Motor neuron (in vitro differentiated cells): Measurements from ENCODE around the gene GART. TPM values are rescaled to one million over a fixed set of nuclear protein-coding genes. Genes with fewer than 3 reads are reported as not detected.

ENCODE experiments used
- ATAC-seq, 8 experiments: fragments of 200-7000 bp; cut with Tn5 transposase; replicated peaks in 6 of 8; 2 replicates each; pipeline ENCODE4 v1.8.0; 2021; ENCODE audit warnings: mild to moderate bottlenecking in 8 of 8, moderate library complexity in 8 of 8
- H3K27ac ChIP-seq, 2 donors: fragments of 250-450 bp; sonication (Bioruptor Pico); 2 replicates each; pipeline ENCODE4 v1.9.0; 2021; ENCODE audit warnings: antibody characterized with exemption in 2 of 2, mild to moderate bottlenecking in 2 of 2, moderate library complexity in 1 of 2
- H3K4me1 ChIP-seq, 2 donors: fragments of 250-450 bp; sonication (Bioruptor Pico); replicated peaks in 1 of 2; 2 replicates each; pipeline ENCODE4 v1.6.1; 2021; ENCODE audit warnings: antibody characterized with exemption in 2 of 2, mild to moderate bottlenecking in 2 of 2, moderate library complexity in 1 of 2
- H3K4me3 ChIP-seq, 5 donors: fragments of 250-450 bp; sonication (Bioruptor Pico); 2 replicates each; pipeline ENCODE4 v1.9.0; 2021; ENCODE audit warnings: antibody characterized with exemption in 5 of 5, mild to moderate bottlenecking in 5 of 5, moderate library complexity in 4 of 5
- WGBS, 10 experiments: fragments of 450-650 bp; shearing (Covaris generic); methylation state at CpG; one replicate each; pipeline ENCODE4 v1.0.0; 2022; 5-methylcytosine and 5-hydroxymethylcytosine counted together
- in situ Hi-C, 9 experiments: fragments of 400-800 bp; cut with MboI; loops; one replicate each; pipeline ENCODE4 v1.15.0; 2021; ENCODE audit warnings: low sequenced_read_pairs in 9 of 9, low pct_unique_long_range_greater_than_20kb in 2 of 9; ENCODE audit not compliant: unreplicated experiment in 9 of 9
- total RNA-seq, 8 experiments: library from RNA; unstranded; fragments of 300-600 nt; gene quantifications; 2 replicates each; pipeline versions ENCODE4 v1.2.3 to v1.2.4, GENCODE V29; 2022

The GART gene
- total RNA-seq, 8 experiments from 2014 or later, result 61.0 to 202 (median 83.0) TPM

- Histone ChIP-seq H3K4me1 (peaks cover 0 to under 1% of the 10 kb centered on the region in 2 donors), H3K4me3 (no peak overlapping the region), H3K27ac (no peak overlapping the region)
- peak in 5 of 8 experiments; percentile 24 to 46 (median 37) for ATAC-seq
- in situ Hi-C loops, result no loop called here
- WGBS, 10 experiments, result 90 to 100% (median 97%) methylated on average over 2 to 13 of the region's 23 CpGs; no CpG with 5 or more reads in 4 of the 10 experiments
Measured at GRCh38 chr21:33550772-33551660, 9.1 kb upstream of the GART start.

- H3K27ac ChIP-seq, result no peak overlapping the region
- peak in 5 of 8 experiments; percentile 8 to 38 (median 25) for ATAC-seq
- peaks cover 2 to 6% of the 10 kb centered on the region in 2 donors for H3K4me1 ChIP-seq
- in situ Hi-C loops, result no loop called here
- WGBS, 10 experiments, result 98 to 100% (median 100%) methylated on average over 1 to 18 of the region's 19 CpGs; no CpG with 5 or more reads in 5 of the 10 experiments
- no peak overlapping the region for H3K4me3 ChIP-seq
Measured at GRCh38 chr21:33549848-33550771, 8.2 kb upstream of the GART start.

- Histone ChIP-seq H3K27ac (no peak overlapping the region), H3K4me3 (no peak overlapping the region), H3K4me1 (peaks cover 3 to 7% of the 10 kb centered on the region in 2 donors)
- no peak for ATAC-seq
- WGBS, 10 experiments, result 79 to 100% (median 93%) methylated on average over 1 to 3 of the region's 3 CpGs
- in situ Hi-C loops, result no loop called here
Measured at GRCh38 chr21:33546086-33546485, 4.2 kb upstream of the GART start.

GRCh38 chr21:33544451-33545195 is 2.7 kb upstream of the GART start:
- peak overlapping the region; percentile 59 to 94 (median 75) for H3K4me3 ChIP-seq
- 0 to 67% (median 23%) methylated on average over 2 to 8 of the region's 8 CpGs for WGBS, 10 experiments

GRCh38 chr21:33543505-33544129 is 1.7 kb upstream of the GART start:
- in situ Hi-C loops, result no loop called here
- 0 to 11% (median 1%) methylated on average over 2 to 26 of the region's 26 CpGs for WGBS, 10 experiments
- no peak for ATAC-seq
- Histone ChIP-seq H3K27ac (peak overlapping the region; percentile 99 to 100), H3K4me1 (peaks cover 5 to 12% of the 10 kb centered on the region in 2 donors), H3K4me3 (peak overlapping the region; percentile 59 to 94 (median 75))

More at GRCh38 chr21:33544451-33545195, 2.7 kb upstream of the GART start:
- no peak for ATAC-seq
- Histone ChIP-seq H3K4me1 (peaks cover 5 to 12% of the 10 kb centered on the region in 2 donors), H3K27ac (no peak overlapping the region)
- in situ Hi-C loops, result no loop called here

GRCh38 chr21:33542640-33543504 is 955 bp upstream of the GART start, which contains the start of gene SON:
Gene SON, plus strand, starts transcription at chr21:33543038. Its CDS starts 55 bp downstream, at chr21:33543093.
- H3K27ac ChIP-seq, result peak within 1 kb of the TSS; percentile 99 to 100
- in situ Hi-C loops, result no loop called here
- H3K4me3 ChIP-seq, result peak within 1 kb of the TSS; percentile 59 to 94 (median 75)
- WGBS, 10 experiments, result 0% methylated on average over 2 to 20 of the region's 57 CpGs; no CpG with 5 or more reads in 4 of the 10 experiments
- ATAC-seq, result peak; percentile 86 to 95 (median 94)
- peaks cover 5 to 12% of the 10 kb centered on the region in 2 donors for H3K4me1 ChIP-seq

DNA sequence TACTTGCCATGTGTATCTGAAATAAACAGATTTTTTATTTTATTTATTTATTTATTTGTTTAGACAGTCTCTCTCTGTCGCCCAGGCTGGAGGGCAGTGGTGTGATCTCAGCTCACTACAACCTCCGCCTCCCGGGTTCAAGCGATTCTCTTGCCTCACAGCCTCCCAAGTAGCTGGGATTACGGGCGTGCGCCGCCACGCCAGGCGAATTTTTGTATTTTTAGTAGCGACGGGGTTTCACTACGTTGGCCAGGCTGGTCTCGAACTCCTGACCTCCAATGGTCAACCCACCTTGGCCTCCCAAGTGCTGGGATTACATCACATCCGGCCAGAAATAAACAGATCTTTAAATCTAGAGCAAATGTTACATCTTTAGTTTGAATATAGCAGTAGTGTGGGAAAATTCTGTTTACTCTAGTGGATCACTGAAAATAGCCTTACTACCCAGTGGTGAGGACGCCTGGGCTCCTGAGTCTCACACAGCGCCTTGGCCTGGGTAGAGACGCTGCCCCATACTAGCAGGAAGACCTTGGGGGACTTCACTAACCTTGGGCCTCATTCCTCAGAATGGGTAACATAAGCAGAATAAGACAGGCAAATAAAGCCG is 709 bp downstream of the GART start:
- Histone ChIP-seq H3K4me3 (peak overlapping the region; percentile 59 to 94 (median 75)), H3K27ac (peak overlapping the region; percentile 99 to 100), H3K4me1 (peaks cover 5 to 12% of the 10 kb centered on the region in 2 donors)
- in situ Hi-C loops, result no loop called here
- 0 to 54% (median 33%) methylated on average over 1 to 18 of the region's 19 CpGs; no CpG with 5 or more reads in 1 of the 10 experiments for WGBS, 10 experiments
- ATAC-seq, result no peak

DNA sequence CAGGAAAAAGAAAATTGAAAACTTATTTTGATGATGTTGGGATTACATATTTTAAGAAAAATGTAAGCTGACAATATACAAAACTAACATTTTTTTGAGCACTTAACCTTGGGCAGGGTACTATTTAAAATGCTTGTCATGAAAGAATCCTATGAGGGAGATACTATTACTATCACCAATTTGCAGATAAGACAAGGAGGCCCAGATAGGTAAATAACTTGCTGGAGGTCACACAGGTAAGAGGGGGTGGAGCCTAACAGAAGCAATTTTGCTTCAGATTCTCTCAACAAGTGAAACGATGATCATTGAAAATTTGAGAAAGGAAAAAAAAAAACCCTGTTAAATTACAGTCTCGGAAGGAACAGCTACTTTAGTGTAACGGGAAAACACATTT is 1.2 kb downstream of the GART start:
- in situ Hi-C loops, result no loop called here
- WGBS, 10 experiments, result 33 to 82% (median 54%) methylated on average over 1 to 3 of the region's 3 CpGs; no CpG with 5 or more reads in 1 of the 10 experiments
- ATAC-seq, result no peak
- H3K27ac ChIP-seq, result no peak overlapping the region
- peaks cover 4 to 10% of the 10 kb centered on the region in 2 donors for H3K4me1 ChIP-seq
- peak overlapping the region in 4 of 5 donors; percentile 59 to 88 (median 74) for H3K4me3 ChIP-seq

- in situ Hi-C loops, result no loop called here
- no peak for ATAC-seq
- 46 to 100% (median 92%) methylated on average over 1 to 4 of the region's 4 CpGs for WGBS, 10 experiments
- no peak overlapping the region for H3K27ac ChIP-seq
- H3K4me3 ChIP-seq, result no peak overlapping the region
- peaks cover 3 to 6% of the 10 kb centered on the region in 2 donors for H3K4me1 ChIP-seq
Measured at GRCh38 chr21:33539616-33540015, 2.3 kb downstream of the GART start.

GRCh38 chr21:33537212-33537611 is 4.7 kb downstream of the GART start:
- in situ Hi-C loops, result no loop called here
- H3K27ac ChIP-seq, result no peak overlapping the region
- peaks cover 3 to 6% of the 10 kb centered on the region in 2 donors for H3K4me1 ChIP-seq
- ATAC-seq, result no peak
- no peak overlapping the region for H3K4me3 ChIP-seq
- WGBS, 10 experiments, result 80 to 100% (median 100%) methylated on average over 1 to 2 of the region's 2 CpGs; no CpG with 5 or more reads in 1 of the 10 experiments

DNA sequence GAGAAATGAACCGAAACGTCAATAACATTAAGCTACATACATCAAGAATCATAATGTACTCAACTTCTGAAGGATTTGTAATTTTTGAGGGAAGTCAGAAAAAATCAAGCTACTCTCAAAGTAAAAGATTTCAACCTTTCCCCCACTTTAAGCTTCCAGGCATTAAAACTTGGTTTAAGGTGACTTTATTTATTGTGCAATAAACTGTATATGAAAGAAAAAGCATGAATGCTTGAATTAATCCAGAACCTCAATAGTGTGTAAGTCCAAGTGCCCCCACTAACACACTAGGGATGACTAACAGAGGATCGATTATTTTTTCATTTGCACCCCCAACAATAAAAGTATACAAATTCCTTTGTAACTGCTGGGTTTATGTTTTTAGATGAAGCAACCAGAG is 10.9 kb downstream of the GART start:
- no peak overlapping the region for H3K27ac ChIP-seq
- ATAC-seq, result no peak
- in situ Hi-C loops, result no loop called here
- no peak overlapping the region for H3K4me3 ChIP-seq
- no peaks in the 10 kb centered on the region for H3K4me1 ChIP-seq
- WGBS, 10 experiments, result 70 to 100% (median 95%) methylated on average over 1 to 3 of the region's 3 CpGs
